ENCODE results near the gene SDC4. TPM values are rescaled to one million over a fixed set of nuclear protein-coding genes. Genes with fewer than 3 reads are reported as not detected.

Gene SDC4
- total RNA-seq, 1 experiment from 2014 or later: 100 TPM

DNA sequence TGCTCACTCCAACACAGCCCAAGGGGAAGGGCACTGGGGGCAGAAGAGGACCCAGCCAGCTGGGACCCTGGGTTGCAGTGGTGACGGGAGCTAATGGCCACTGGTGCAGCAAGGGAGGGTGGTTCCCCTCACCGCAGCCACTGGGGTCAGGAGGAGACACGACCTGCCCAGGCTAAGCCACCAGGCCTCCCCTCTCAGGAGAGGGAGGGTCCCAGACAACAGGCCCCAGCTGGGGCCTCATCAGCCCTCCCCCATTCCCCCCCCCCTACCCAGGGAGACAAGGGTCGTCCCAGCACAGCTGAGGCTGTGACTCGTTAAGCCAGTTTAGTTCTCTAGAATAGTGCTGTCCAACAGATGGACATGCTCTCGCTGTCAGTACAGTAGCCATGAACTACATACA is 22.9 kb downstream of the SDC4 start:
- intact Hi-C loops (cut with micrococcal nuclease): no loop called here
- H3K4me2 ChIP-seq (ENCODE audit: low read length): no peak overlapping the region
- RAD21 ChIA-PET (ENCODE audit: low non-redundant PET in 1 of 2, low total read pairs in 2 of 2, uncharacterized antibody in 2 of 2, unreplicated experiment in 2 of 2): interaction anchor here in 1 of 2 experiments (1.2 to 1.3 kb wide), 2 partner anchors 12 to 111 kb away, joined by 3 read pairs; no protein-coding TSS in a partner anchor
- no peak overlapping the region for H3K4me3 ChIP-seq (replicated peaks in 1 of 2; ENCODE audit: low read depth in 1 of 2, low read length in 2 of 2)
- BruUV-seq (replicated peaks): no TSS peak
- 0 out of 2 replicates have a peak, but pooled peaks cover 14% of the 10 kb centered on the region for H3K79me2 ChIP-seq (ENCODE audit: insufficient read depth, low read length)
- H3K9ac ChIP-seq (ENCODE audit: low read length): no peak overlapping the region
- no peak overlapping the region for H3K27ac ChIP-seq (ENCODE audit: low read depth, low read length)
- no peaks in the 10 kb centered on the region for H3K9me3 ChIP-seq (ENCODE audit: control insufficient read depth in 1 of 2, insufficient read depth in 1 of 2, low read depth in 1 of 2, low read length in 2 of 2)
- H3K36me3 ChIP-seq (ENCODE audit: control insufficient read depth in 1 of 2, insufficient read depth in 2 of 2, low read length in 2 of 2): peaks cover 19 to 34% of the 10 kb centered on the region in 2 experiments; a peak in 3 of 4 replicates
- no peaks in the 10 kb centered on the region for H3K4me1 ChIP-seq (ENCODE audit: control insufficient read depth in 1 of 2, insufficient read depth in 2 of 2, low read length in 2 of 2)
- no peak overlapping the region for H2AFZ ChIP-seq (ENCODE audit: low read depth, low read length, poor library complexity, severe bottlenecking)
- no peaks in the 10 kb centered on the region for H3K9me2 ChIP-seq (ENCODE audit: insufficient read depth)
- DNase-seq (ENCODE audit: low read depth, low spot score): no peak
- no peaks in the 10 kb centered on the region for H3K27me3 ChIP-seq (ENCODE audit: insufficient read depth, low read length)
- ATAC-seq: no peak
- TF ChIP-seq, protein P1, sequence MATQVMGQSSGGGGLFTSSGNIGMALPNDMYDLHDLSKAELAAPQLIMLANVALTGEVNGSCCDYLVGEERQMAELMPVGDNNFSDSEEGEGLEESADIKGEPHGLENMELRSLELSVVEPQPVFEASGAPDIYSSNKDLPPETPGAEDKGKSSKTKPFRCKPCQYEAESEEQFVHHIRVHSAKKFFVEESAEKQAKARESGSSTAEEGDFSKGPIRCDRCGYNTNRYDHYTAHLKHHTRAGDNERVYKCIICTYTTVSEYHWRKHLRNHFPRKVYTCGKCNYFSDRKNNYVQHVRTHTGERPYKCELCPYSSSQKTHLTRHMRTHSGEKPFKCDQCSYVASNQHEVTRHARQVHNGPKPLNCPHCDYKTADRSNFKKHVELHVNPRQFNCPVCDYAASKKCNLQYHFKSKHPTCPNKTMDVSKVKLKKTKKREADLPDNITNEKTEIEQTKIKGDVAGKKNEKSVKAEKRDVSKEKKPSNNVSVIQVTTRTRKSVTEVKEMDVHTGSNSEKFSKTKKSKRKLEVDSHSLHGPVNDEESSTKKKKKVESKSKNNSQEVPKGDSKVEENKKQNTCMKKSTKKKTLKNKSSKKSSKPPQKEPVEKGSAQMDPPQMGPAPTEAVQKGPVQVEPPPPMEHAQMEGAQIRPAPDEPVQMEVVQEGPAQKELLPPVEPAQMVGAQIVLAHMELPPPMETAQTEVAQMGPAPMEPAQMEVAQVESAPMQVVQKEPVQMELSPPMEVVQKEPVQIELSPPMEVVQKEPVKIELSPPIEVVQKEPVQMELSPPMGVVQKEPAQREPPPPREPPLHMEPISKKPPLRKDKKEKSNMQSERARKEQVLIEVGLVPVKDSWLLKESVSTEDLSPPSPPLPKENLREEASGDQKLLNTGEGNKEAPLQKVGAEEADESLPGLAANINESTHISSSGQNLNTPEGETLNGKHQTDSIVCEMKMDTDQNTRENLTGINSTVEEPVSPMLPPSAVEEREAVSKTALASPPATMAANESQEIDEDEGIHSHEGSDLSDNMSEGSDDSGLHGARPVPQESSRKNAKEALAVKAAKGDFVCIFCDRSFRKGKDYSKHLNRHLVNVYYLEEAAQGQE (IDR thresholded peaks at IDR 0.05; ENCODE audit: low read depth): no peak
- TF ChIP-seq JUND (IDR thresholded peaks at IDR 0.05): no peak
- POLR2A ChIA-PET: interaction anchor here (2.0 kb wide), 1 partner anchor 12 kb away, joined by 4 read pairs; no protein-coding TSS in a partner anchor
- CTCF ChIA-PET: no interaction called here
- peaks cover 2% of the 10 kb centered on the region; the same call in 1 of the 2 replicates for H4K20me1 ChIP-seq (ENCODE audit: insufficient read depth)

DNA sequence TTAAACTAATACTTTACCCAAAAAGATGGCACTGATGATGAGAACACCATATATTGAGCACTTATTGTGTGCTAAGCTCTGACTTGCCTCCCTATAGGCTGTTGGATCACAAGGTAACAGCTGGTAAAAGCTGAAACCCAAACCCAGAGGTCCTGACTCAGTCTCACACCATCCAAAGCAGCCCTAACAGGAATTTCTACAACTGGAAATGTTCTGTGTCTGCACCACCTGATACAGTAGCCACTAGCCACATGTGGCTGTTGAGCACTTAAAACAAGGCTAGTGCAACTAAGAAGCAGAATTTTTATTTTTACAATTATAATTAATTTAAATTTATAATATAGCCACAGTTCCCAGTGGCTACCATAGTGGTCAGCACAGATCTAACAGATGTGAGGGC is 24.5 kb downstream of the SDC4 start:
- BruUV-seq (replicated peaks): no TSS peak
- H3K27ac ChIP-seq (ENCODE audit: low read depth, low read length): no peak overlapping the region
- no peak overlapping the region for H3K9ac ChIP-seq (ENCODE audit: low read length)
- H3K9me2 ChIP-seq (ENCODE audit: insufficient read depth): no peaks in the 10 kb centered on the region
- ChIA-PET RAD21 (ENCODE audit: low non-redundant PET in 1 of 2, low total read pairs in 2 of 2, uncharacterized antibody in 2 of 2, unreplicated experiment in 2 of 2) (interaction anchor here (0.8 to 1.4 kb wide), 6 partner anchors 12 to 447 kb away, joined by 3 to 14 read pairs (median 5); no protein-coding TSS in a partner anchor), CTCF (interaction anchor here (1.0 to 6.9 kb wide), 8 partner anchors 12 to 448 kb away, joined by 3 to 100 read pairs (median 10); partner anchors contain the start of gene SYS1), POLR2A (interaction anchor here (1.1 to 1.7 kb wide), 4 partner anchors 21 to 113 kb away, joined by 3 to 10 read pairs (median 6); partner anchors contain the start of gene SDC4)
- H3K4me1 ChIP-seq (ENCODE audit: control insufficient read depth in 1 of 2, insufficient read depth in 2 of 2, low read length in 2 of 2): no peaks in the 10 kb centered on the region
- no peak overlapping the region for H3K4me2 ChIP-seq (ENCODE audit: low read length)
- H3K36me3 ChIP-seq (ENCODE audit: control insufficient read depth in 1 of 2, insufficient read depth in 2 of 2, low read length in 2 of 2): peaks cover 8 to 18% of the 10 kb centered on the region in 2 experiments; a peak in 3 of 4 replicates
- H3K79me2 ChIP-seq (ENCODE audit: insufficient read depth, low read length): 0 out of 2 replicates have a peak, but pooled peaks cover 6% of the 10 kb centered on the region
- no peak overlapping the region for H2AFZ ChIP-seq (ENCODE audit: low read depth, low read length, poor library complexity, severe bottlenecking)
- ATAC-seq (no peak), DNase-seq (ENCODE audit: low read depth, low spot score) (no peak)
- no peak for TF ChIP-seq EGR1 (IDR thresholded peaks at IDR 0.05; ENCODE audit: low read depth)
- TF ChIP-seq ATF3 (IDR thresholded peaks at IDR 0.05): no peak
- no peak overlapping the region for H3K4me3 ChIP-seq (replicated peaks in 1 of 2; ENCODE audit: low read depth in 1 of 2, low read length in 2 of 2)
- no peaks in the 10 kb centered on the region for H4K20me1 ChIP-seq (ENCODE audit: insufficient read depth)
- no peaks in the 10 kb centered on the region for H3K27me3 ChIP-seq (ENCODE audit: insufficient read depth, low read length)
- intact Hi-C loops (cut with micrococcal nuclease): loop anchor here (1.0 kb wide), 1 partner anchor 448 kb away; no protein-coding TSS in a partner anchor
- no peaks in the 10 kb centered on the region for H3K9me3 ChIP-seq (ENCODE audit: control insufficient read depth in 1 of 2, insufficient read depth in 1 of 2, low read depth in 1 of 2, low read length in 2 of 2)

All from HCT116 (cell line).